SKM-1 treated with dmso at 0.1 percent for 144 hours (cell line): Measurements from ENCODE around the gene FAM181B.
"Not testable (repeated sequence)": the region's sequence is repeated elsewhere in the genome, so short reads cannot be mapped to it uniquely, and the experiment has no call there.

Experiments used
- DNase-seq: peaks from one replicate; lab custom pipeline; 2025; ENCODE audit not compliant: unreplicated experiment; lab: John Stamatoyannopoulos, UW

The FAM181B gene

DNA sequence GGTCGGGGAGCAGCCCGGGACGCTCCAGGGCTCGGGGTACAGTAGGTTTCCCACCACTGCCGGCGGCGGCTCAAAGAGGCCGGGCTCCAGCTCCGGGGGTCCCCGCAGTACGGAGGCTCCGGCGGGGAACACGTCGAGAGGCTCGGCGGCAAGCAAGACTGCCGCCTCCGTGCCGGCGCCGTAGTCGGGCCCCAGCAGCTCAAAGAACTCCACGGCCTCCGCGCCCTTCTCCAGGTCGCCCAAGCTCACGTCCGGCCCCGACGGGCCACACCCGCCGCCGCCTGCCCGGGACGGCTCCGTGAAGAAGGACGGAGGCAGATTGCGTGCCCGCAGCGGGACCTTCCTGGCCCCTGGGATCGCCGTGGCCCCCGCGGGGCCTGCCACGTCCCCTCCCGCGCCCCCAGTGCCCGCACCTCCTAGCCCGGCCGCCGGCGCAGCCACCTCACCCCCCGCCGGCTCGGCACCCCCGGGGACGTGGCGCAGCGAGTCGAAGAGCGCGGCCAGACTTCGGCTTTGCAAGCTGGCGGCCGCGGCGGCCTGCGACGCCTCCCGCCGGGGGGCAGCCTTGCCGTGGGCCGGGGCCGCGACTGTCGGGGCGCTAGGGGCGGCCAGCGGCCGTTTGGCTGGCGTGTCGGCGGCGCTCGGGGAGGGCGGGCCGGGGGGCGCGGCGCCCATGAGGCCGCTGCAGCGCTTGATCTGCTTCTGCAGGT, 775 bp downstream of the FAM181B start:
- no peak for DNase-seq

DNA sequence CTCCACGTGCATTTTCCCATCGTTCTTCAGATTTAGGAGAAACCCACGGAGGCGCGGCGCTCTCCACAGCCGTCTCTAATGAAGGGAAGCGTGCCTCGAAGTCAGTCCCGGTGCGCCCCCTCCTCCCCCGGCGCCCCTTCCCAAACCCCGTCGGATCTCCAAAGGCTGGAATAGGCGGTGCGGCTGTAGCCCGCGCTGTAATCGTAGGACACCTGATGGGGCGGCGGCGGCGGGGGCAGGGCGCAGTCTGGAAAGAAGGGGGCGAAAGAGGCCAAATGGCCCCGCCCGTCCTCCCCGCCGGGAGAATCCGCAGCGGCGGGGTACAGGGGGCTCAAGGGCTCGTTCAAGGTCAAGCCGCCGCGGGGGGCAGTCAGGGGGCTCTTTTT, 1.3 kb downstream of the FAM181B start:
- no peak for DNase-seq

DNA sequence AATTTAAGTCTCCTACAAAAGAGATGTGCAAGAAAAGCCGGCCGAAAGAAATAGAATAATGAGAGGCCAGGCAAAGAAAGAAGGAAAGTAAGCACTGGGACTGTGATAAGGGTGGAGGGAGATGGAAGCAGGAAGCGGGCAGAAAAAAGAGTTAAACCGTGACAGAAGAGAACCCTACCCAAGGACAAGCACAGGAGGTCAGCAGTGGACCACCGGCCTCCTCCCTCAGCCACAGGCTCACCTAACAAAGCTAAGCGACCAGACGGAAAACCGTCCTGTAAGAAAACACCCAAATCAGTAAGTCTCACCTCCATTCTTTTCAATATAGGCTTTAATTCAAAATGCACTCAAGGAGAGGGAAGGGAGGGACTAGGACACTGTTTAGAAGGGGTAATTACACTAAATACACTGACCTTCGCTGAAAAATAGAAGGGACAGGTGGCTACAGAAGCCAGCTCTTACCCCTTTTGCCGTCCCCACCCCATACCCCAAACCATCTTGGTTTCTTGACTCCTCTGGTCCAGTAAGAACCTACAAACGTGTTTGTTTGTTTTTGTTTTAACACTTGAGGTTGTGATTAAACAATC, 1.9 kb downstream of the FAM181B start:
- DNase-seq = no peak

DNA sequence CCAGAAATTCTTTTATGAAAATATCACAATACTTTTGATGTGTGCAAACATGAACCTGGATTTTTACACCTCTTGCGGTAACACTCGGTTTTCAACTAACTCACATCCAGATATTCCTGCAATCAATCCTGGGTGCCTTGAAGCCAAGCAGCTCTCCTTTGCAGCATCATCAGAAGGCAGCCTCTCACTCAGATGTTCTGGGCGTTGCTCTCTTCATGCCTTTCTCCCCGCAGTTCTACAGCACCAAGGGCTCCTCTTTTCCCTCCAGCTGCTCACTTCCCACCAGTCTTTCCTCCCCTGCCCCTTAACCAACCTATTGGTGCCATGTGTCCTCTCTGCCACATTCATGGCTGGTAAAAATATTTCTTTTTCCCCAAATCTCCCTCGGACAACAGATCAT, 2.9 kb downstream of the FAM181B start:
- DNase-seq = no peak

DNA sequence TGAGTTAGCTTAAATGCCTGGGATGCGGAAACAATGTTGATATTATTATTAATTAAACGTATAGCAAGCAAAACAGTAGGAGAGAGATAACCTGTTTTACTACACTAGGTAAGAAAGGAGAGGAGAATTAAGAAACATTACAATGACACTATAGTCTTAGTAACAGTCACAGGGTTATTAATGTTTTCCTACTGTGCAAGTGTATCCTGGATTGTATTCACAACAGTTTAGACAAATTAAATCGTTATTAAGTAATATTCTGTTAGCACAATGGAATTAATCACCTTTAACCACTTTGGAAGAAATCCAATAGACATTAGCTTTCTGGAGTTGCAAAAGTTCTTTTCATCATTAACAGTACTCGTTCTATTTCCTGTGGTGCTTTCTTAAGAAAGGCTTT, 3.4 kb downstream of the FAM181B start:
- no peak for DNase-seq

DNA sequence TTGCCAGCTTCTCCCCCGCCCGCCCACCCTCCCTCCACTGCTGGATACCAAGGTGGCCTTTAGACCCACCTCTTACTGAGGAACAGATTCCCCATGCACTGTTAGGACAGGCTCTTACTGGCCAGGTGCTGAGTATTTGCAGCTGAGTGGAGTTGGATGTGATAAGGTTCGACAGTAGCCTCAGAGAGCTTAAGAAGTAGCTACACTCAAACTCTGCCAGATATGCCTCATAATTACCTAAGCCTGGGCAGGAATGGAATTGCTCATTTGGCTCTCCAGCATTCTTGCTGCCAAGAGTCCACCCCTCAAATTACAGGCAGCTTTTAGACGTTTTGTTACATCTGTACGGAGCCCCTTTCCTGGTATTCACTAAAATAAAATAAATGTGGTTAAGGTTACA, 9.6 kb downstream of the FAM181B start:
- no peak for DNase-seq

DNA sequence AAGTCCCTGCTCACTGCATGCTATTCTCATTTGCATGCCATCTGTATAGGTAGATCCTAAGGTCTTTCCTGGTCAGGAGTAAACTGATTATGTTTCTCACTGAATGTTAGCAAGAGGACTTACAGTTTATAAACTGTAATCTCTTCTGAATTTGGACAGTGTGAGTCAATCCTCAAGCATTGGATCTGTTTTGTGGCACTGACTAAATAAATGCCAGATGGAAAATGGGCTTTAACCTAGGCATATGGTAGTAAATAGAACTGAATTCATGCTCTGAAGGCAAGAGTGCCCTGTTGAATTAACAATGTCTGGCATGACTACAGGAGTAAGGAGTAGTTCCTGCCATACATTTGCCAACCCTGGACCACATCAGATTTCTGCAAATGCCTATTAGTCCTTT, 11.4 kb downstream of the FAM181B start:
- no peak for DNase-seq

DNA sequence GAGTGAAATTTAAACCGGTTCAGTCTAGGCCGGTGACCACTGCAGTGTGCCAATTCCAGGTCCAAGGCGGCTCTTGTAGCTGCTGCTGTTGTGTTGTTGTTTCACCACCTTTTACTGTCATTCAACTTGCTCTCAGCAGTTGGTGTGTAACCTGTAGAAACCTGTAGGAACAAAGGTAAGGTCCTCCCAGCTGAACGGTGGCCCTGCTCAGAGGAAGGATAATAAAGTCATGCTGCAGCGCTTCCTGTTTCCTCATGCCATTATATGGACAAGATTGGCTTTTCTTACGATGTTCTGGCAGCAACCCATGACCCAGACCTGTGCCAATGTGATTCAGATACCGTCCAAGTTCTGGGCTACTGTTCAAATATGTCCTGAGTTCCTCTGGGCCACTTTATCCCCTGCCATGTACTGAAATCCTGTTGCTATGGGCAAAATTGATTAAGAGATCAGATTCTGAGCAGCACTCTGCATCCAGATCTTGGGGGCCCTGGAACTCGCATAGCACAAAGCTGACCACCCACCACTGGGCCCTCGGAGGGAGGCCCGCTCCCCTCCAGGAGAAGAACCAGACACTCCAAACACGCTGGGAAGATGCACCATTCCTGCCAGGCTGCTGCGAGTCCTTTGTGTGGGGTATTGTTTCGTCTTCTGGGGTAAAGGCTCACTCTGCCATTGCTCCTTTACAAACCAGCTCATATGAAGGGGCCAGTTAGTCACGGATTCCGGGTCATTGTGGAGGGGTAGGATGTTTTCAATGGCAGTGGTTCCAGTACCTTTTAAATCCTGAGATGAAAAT, 13.2 kb downstream of the FAM181B start:
- no peak for DNase-seq

DNA sequence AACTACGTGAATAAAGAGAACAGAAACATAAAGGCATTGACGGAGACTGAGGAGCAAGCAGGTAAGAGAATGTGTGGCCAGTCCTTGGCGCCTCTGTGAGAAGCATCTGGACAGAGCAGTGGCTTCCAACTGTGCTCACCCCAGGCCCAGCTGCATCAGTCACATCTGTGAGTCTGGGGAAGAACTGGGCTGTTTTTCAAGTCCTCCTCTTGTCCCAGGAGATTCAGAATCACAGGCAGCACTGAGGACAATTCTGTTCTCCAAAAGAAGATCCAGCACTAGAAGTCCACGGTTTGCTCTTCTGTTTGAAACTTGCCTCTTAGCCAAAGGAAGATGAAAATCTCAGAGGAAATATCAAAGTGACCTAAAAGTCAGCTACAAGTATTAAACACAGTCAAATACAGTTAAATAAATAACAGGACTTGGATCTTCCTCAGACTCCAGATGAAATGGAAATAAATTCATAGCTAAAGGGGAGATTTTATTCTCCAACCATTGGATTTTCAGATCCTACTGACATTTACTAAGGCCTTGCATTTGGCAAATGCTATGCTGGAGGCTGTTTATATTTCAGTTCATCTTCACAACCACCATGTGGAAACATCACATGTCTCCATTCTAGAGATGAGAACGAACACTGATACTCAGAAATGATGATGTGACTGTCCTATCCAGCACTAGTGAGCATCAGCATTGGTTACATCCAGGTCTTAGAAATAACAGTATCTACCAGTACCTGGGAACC, 14.1 kb downstream of the FAM181B start:
- DNase-seq = no peak

DNA sequence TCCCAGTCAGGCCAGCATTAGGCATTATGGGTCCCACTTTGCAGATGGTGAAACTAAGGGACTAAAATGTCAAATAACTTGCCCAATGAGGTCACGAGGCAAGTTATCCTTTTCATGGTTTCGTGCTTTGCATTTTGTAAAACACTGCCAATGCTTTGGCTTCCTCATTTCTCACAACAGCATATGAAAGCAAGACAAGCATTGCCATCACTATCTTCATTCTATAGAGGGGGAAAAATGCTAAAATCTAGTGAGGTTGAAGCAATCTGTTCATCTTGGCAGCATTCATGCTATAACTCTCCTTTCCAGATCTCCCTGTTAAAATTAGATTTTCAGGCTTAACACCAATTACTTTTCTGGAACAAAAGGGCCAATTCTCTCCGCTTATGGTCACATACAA, 14.8 kb downstream of the FAM181B start:
- DNase-seq = no peak

DNA sequence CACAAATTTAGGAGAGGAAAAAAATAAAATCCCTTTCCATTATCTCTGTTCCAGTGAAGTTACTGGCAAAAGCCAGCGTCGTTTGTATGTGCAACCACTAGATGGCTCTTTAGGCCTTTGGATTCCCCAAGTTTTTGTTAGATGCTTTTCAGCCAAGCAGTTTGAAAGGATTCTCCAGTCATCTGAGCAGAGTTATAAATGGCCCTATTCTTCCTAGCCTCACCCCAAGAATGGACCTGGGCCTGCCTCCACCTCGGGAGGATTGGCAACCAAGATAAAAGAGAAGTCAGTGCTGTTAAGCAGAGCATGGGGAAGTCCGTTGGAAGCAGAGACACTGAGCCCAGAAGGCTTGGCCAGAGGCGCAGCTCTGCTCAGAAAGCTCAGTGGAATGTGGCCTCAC, 15.4 kb downstream of the FAM181B start:
- DNase-seq = peak; percentile 34

DNA sequence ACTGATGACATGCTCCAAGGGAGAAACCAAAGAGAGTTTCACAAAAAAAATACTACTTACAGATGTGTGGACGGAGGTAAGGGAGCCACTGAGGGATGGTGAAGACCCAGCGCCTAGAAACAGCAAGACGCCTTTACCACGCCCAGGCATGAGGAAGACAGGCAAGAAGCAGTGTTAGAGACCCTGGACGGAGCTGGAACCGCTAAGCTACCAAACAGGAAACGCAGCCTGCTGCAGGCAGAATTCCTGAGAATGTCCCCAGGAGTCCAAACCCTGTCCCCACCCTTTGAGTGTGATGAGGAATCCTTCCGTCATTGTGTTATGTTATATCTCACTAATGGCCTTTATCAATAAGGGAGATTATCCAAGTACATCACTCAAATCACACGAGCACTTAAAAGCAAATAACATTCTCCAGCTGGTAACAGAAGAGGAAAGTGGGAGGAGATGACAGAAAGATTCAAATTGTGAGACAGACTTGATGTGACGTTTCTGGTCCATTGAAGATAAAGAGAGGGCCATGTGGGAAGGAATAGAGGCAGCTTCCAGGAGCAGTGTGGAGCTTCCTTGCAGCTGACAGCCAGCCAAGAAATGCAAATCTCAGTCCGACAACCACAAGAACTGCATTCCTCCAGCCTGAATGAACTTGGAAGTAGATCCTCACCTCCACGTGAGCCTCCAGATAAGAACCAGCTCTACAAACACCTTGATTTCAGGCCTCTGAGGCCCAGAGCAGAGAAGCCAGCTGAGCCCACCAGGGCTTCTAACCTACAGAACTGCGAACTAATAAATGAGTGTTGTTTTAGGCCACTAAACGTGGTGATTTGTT, 19.1 kb downstream of the FAM181B start:
- DNase-seq = no peak

DNA sequence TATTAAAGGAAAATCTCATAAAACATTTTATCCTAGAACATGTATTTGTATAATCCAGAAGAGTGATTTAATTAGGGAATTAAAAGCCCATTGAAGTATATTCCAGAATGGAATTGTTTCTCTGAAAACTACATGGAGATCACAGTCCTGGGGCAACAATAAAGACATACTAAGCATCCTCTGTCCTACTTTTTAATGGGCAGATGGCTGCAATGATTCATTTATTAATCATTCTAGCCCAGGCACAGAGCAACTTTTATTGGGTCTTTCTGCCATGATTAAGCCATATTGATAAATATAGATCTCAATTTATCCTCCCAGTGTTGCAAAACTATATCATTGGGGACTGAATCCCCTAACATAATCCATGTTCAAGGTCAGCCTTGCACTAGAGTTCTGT, 22.0 kb downstream of the FAM181B start:
- DNase-seq = no peak

DNA sequence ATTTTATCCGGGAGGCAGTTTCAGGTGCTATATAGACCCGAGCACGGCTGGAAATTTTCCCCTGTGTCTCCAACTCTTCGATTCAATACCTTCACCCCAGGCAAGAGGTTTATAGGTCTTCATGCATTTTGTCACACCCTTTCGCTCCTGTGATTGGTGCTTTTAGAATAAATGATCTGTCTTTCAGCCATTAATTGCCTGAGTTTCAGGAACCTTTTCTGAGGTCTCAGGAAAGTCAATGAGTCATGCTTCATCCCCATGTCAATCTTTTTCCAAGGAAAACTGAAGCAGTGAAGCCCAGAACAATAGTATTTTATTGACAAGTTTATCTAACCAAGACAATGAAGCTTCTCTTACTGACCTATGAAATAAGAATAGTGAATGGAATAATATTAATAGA, 29.9 kb downstream of the FAM181B start:
- no peak for DNase-seq

DNA sequence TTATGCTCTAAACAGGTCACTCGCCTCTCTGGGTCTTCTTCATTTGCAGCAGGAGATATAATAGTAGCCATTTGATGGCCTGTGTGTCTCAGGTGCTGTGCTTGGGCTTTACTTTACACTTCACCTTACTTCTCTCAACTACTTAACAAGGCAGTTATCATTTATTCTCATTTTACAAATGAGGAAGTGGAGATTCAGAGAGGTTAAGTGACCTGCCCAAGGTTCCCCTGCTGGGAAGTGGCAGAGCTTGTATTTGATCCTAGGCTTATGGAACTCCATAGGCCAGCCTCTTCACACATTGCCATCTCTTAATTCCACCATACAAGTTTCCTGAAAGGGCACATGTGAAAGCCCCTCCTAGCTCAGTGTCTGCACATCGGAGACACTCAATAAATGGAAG, 30.4 kb downstream of the FAM181B start:
- DNase-seq = no peak

DNA sequence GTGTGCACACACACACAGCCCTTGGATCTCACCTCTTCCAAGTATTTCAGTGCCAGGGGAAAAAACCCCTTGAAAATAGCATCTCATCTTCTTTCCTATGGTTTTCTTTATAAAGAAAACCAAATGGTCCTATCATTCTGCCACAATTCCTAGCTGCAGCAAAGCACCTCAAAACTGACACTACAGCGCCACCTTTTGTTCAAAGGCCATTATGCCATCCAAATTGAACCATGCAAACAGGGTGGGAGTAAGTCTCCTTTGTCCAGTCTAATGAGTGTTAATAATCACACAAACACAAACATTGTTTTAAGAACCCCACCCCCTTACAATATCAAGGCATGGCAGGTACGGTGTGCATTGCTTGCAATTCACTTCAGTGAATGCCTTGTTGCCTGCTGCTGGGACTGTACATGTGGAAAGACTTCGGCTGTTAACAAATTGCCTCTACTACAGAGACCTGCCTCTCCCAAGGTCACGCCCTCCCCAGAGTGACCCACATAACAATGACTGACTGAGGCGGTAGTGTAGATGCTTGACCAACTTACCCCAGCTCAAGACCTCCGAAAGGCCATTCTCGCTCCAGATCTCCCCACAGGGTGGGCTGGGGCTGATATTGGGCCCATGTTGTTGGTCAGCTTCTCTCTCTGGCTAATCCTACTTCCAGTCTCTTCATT, 31.7 kb downstream of the FAM181B start:
- DNase-seq = no peak

DNA sequence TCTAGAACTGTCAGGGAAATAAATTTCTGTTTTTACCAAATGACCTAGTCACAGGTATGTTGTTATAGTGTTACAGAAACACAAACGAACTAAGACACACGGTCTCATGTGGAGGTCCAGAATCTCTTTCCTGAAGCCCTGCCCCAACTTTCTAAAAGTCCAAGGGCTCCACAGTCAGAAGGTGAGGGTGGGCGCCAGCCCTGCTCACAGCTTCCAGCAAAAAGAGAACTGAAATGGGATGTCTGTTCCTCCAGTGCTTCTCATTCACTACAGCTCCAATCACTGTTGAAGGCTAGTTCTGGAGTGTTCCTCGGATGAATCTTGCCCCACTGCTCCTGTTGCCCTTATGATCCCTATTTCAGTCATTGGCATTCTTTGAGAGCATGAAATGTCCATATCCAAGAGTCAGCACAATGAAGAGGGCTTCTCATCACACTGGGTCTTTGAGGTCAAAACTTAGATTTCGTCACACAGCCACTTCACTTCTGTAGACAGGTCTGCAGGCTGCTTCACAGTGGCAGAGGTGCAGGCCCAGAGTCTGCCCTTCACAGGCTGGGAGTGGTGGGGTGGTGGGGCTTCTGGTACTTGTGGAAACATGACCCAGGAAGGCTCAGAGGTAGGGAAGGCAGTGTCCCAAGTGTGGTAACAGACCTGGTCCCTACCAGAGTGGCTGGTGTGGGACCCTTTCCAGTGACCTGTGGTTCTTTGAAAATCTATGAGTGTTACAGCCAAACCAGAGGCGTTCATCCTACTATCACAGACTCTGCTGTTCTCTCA, 34.9 kb downstream of the FAM181B start:
- no peak for DNase-seq

DNA sequence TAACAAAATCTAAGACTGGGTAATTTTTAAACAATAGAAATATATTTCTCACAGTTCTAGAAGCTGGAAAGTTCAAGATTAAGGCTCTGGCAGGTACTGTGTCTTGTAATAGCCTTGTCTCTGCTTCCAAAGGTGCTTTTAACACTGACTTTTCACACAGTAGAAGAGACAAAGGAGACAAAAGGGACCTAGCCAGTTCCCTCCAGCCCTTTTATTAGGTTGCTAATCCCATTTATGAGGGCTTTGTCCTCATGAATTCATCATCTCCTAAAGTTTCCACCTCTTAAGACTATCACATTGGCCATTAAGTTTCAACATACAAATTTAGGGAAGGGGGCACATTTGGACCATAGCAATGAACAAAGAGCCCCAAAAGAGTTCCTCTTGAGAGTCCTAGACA, 40.7 kb downstream of the FAM181B start:
- DNase-seq = no peak

DNA sequence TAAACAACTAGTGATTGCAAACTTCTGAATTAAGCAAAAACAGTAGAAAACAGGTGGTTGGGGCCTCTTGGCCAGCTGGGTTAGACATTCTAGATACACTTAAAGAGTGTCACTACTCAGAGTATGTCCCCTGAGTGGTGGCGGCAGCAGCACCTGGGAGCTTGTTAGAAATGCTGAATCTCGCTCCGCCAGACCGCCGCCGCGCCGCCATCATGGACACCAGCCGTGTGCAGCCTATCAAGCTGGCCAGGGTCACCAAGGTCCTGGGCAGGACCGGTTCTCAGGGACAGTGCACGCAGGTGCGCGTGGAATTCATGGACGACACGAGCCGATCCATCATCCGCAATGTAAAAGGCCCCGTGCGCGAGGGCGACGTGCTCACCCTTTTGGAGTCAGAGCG, 44.3 kb downstream of the FAM181B start:
- DNase-seq = not testable (repeated sequence)
